ENCODE data around the gene FADS2. TPM values are rescaled to one million over a fixed set of nuclear protein-coding genes. Genes with fewer than 3 reads are reported as not detected.

The FADS2 gene
- total and polyA plus RNA-seq, 2 of the 13 experiments (the other 11 are each of a cell fraction or from before 2014, with no cell fraction given): 90.1 to 124 TPM

- TF ChIP-seq PAX8 (CRISPR knock-in tag; IDR thresholded peaks at IDR 0.05; ENCODE audit: borderline replicate concordance) (no peak), TAF15 (IDR thresholded peaks at IDR 0.05; ENCODE audit: low read depth, low read length, poor library complexity, severe bottlenecking) (no peak), NCOA5 (CRISPR knock-in tag; IDR thresholded peaks at IDR 0.05) (peak; percentile 94), SAFB2 (CRISPR knock-in tag; IDR thresholded peaks at IDR 0.05; ENCODE audit: borderline replicate concordance, low read depth) (peak; percentile 59), SYNCRIP (IDR thresholded peaks at IDR 0.05; ENCODE audit: insufficient read depth, low read depth, low read length) (no peak), SNRNP70 (IDR thresholded peaks at IDR 0.05; ENCODE audit: low read depth, low read length) (no peak), KLF16 (CRISPR knock-in tag; IDR thresholded peaks at IDR 0.05) (peak in 1 of 2 experiments; percentile 13; a peak in 2 of 4 replicates), PBX3 (CRISPR knock-in tag; IDR thresholded peaks at IDR 0.05; ENCODE audit: borderline replicate concordance) (no peak), ZKSCAN1 (IDR thresholded peaks at IDR 0.05; ENCODE audit: low read length) (no peak), HNF4A (CRISPR knock-in tag; IDR thresholded peaks at IDR 0.05) (0 out of 2 replicates have a peak, but pooled peaks have one; percentile 17), TFDP2 (CRISPR knock-in tag; IDR thresholded peaks at IDR 0.05) (peak; percentile 85), TOE1 (CRISPR knock-in tag; IDR thresholded peaks at IDR 0.05) (peak; percentile 58; the same call in 1 of the 2 replicates), SIN3A (IDR thresholded peaks at IDR 0.05; ENCODE audit: borderline replicate concordance, low read depth, low read length) (no peak), GTF3A (CRISPR knock-in tag; conservative IDR thresholded peaks at IDR 0.05) (no peak), ZKSCAN8 (CRISPR knock-in tag; IDR thresholded peaks at IDR 0.05; ENCODE audit: borderline replicate concordance) (no peak), ZNF235 (CRISPR knock-in tag; IDR thresholded peaks at IDR 0.05; ENCODE audit: borderline replicate concordance) (no peak), ZNF121 (CRISPR knock-in tag; IDR thresholded peaks at IDR 0.05) (no peak), ZNF639 (CRISPR knock-in tag; conservative IDR thresholded peaks at IDR 0.05) (no peak; the same call in 1 of the 2 replicates), NFAT5 (CRISPR knock-in tag; IDR thresholded peaks at IDR 0.05) (no peak; the same call in none of the 2 replicates), MBNL3 (CRISPR knock-in tag; conservative IDR thresholded peaks at IDR 0.05) (no peak)
Measured at GRCh38 chr11:61814958-61815789, 12.9 kb upstream of the FADS2 start (continued).

All from HepG2 (cell line).